Activated naive CD4-positive, alpha-beta T cell treated with anti-CD3 and anti-CD28 coated beads for 36 hours (primary cell): ENCODE measurements around the gene ANO7. TPM values are rescaled to one million over a fixed set of nuclear protein-coding genes. Genes with fewer than 3 reads are reported as not detected.

Experiments used
- CTCF ChIA-PET: fragments of 350-600 bp; sonication (Branson Sonifier 250); formaldehyde crosslinking; loops from one replicate; lab custom pipeline; 2021; ENCODE audit warnings: antibody characterized with exemption; lab: Charles Lee
- DNase-seq: peaks from one replicate; pipeline ENCODE4 v3.0.0-alpha.2; 2020
- H3K27ac Mint-ChIP-seq: one replicate; pipeline ENCODE4 v1.8.0; 2021; ENCODE audit warnings: mild to moderate bottlenecking, mixed read lengths
- H3K27me3 Mint-ChIP-seq: one replicate; pipeline ENCODE4 v1.8.0; 2021; ENCODE audit warnings: low read depth, mixed read lengths
- H3K36me3 Mint-ChIP-seq: one replicate; pipeline ENCODE4 v1.8.0; 2021; ENCODE audit warnings: low read depth, mixed read lengths
- H3K4me1 Mint-ChIP-seq: one replicate; pipeline ENCODE4 v1.8.0; 2021; ENCODE audit warnings: low read depth, mixed read lengths
- H3K4me3 Mint-ChIP-seq: one replicate; pipeline ENCODE4 v1.8.0; 2021; ENCODE audit warnings: mild to moderate bottlenecking, moderate library complexity, mixed read lengths
- H3K9me3 Mint-ChIP-seq: one replicate; pipeline ENCODE4 v1.8.0; 2021; ENCODE audit warnings: mixed read lengths
- intact Hi-C: fragments of 100-400 bp; cut with micrococcal nuclease; formaldehyde crosslinking; loops from one replicate; pipeline ENCODE4 v1.15.1; 2023
- total RNA-seq, 2 experiments: library from RNA; stranded (reverse); gene quantifications; one replicate each; pipeline ENCODE4 v1.2.3, GENCODE V29; 2021

Gene ANO7
- total RNA-seq, 2 experiments from 2014 or later, result 0.57 TPM

GRCh38 chr2:241197947-241198346 lies 9.5 kb downstream of the ANO7 start:
- Mint-ChIP-seq H3K4me3 (no peak overlapping the region), H3K9me3 (no peaks in the 10 kb centered on the region), H3K27me3 (no peaks in the 10 kb centered on the region), H3K4me1 (no peaks in the 10 kb centered on the region), H3K27ac (no peak overlapping the region), H3K36me3 (no peaks in the 10 kb centered on the region)
- intact Hi-C loops, result no loop called here
- CTCF ChIA-PET, result no interaction called here
- DNase-seq, result no peak

- H3K4me3 Mint-ChIP-seq, result no peak overlapping the region
- DNase-seq, result no peak
- H3K4me1 Mint-ChIP-seq, result no peaks in the 10 kb centered on the region
- intact Hi-C loops, result no loop called here
- H3K27me3 Mint-ChIP-seq, result no peaks in the 10 kb centered on the region
- no peak overlapping the region for H3K27ac Mint-ChIP-seq
- no peaks in the 10 kb centered on the region for H3K9me3 Mint-ChIP-seq
- H3K36me3 Mint-ChIP-seq, result no peaks in the 10 kb centered on the region
- CTCF ChIA-PET, result interaction anchor here (1.2 kb wide), 1 partner anchor 9 kb away, joined by 3 read pairs; no protein-coding TSS in a partner anchor
Measured at GRCh38 chr2:241198381-241199279, 10.2 kb downstream of the ANO7 start.

- Mint-ChIP-seq H3K9me3 (no peaks in the 10 kb centered on the region), H3K4me1 (no peaks in the 10 kb centered on the region), H3K27ac (no peak overlapping the region), H3K27me3 (no peaks in the 10 kb centered on the region), H3K4me3 (no peak overlapping the region), H3K36me3 (no peaks in the 10 kb centered on the region)
- intact Hi-C loops, result no loop called here
- CTCF ChIA-PET, result interaction anchor here (1.2 kb wide), 1 partner anchor 9 kb away, joined by 3 read pairs; no protein-coding TSS in a partner anchor
- DNase-seq, result no peak
Measured at GRCh38 chr2:241199286-241199685, 10.8 kb downstream of the ANO7 start.

- Mint-ChIP-seq H3K27me3 (no peaks in the 10 kb centered on the region), H3K4me3 (no peak overlapping the region), H3K36me3 (no peaks in the 10 kb centered on the region), H3K4me1 (no peaks in the 10 kb centered on the region), H3K9me3 (no peaks in the 10 kb centered on the region), H3K27ac (no peak overlapping the region)
- intact Hi-C loops, result no loop called here
- CTCF ChIA-PET, result no interaction called here
- no peak for DNase-seq
Measured at GRCh38 chr2:241199897-241200821, 11.7 kb downstream of the ANO7 start.

GRCh38 chr2:241200822-241201395 lies 12.4 kb downstream of the ANO7 start:
- Mint-ChIP-seq H3K4me3 (no peak overlapping the region), H3K36me3 (no peaks in the 10 kb centered on the region), H3K27me3 (no peaks in the 10 kb centered on the region), H3K4me1 (no peaks in the 10 kb centered on the region), H3K9me3 (no peaks in the 10 kb centered on the region), H3K27ac (no peak overlapping the region)
- CTCF ChIA-PET, result no interaction called here
- no peak for DNase-seq
- intact Hi-C loops, result no loop called here

GRCh38 chr2:241201445-241202267 lies 13.2 kb downstream of the ANO7 start:
- Mint-ChIP-seq H3K36me3 (no peaks in the 10 kb centered on the region), H3K4me3 (no peak overlapping the region)
- CTCF ChIA-PET, result no interaction called here

GRCh38 chr2:241202268-241202585 lies 13.8 kb downstream of the ANO7 start:
- Mint-ChIP-seq H3K27ac (no peak overlapping the region), H3K27me3 (no peaks in the 10 kb centered on the region), H3K4me3 (no peak overlapping the region), H3K36me3 (no peaks in the 10 kb centered on the region), H3K4me1 (no peaks in the 10 kb centered on the region), H3K9me3 (no peaks in the 10 kb centered on the region)
- intact Hi-C loops, result no loop called here
- CTCF ChIA-PET, result no interaction called here
- DNase-seq, result no peak

More at GRCh38 chr2:241201445-241202267, 13.2 kb downstream of the ANO7 start:
- intact Hi-C loops, result no loop called here
- Mint-ChIP-seq H3K4me1 (no peaks in the 10 kb centered on the region), H3K27me3 (no peaks in the 10 kb centered on the region), H3K9me3 (no peaks in the 10 kb centered on the region), H3K27ac (no peak overlapping the region)
- DNase-seq, result no peak

- Mint-ChIP-seq H3K9me3 (no peaks in the 10 kb centered on the region), H3K4me3 (no peak overlapping the region), H3K36me3 (no peaks in the 10 kb centered on the region), H3K4me1 (no peaks in the 10 kb centered on the region), H3K27ac (no peak overlapping the region), H3K27me3 (no peaks in the 10 kb centered on the region)
- intact Hi-C loops, result no loop called here
- CTCF ChIA-PET, result no interaction called here
- no peak for DNase-seq
Measured at GRCh38 chr2:241202681-241203080, 14.2 kb downstream of the ANO7 start.

GRCh38 chr2:241203218-241204009 lies 14.9 kb downstream of the ANO7 start:
- Mint-ChIP-seq H3K4me1 (no peaks in the 10 kb centered on the region), H3K4me3 (no peak overlapping the region), H3K27ac (no peak overlapping the region), H3K36me3 (no peaks in the 10 kb centered on the region), H3K27me3 (no peaks in the 10 kb centered on the region), H3K9me3 (no peaks in the 10 kb centered on the region)
- DNase-seq, result no peak
- intact Hi-C loops, result no loop called here
- CTCF ChIA-PET, result no interaction called here

GRCh38 chr2:241204010-241204384 lies 15.5 kb downstream of the ANO7 start:
- no peak for DNase-seq
- intact Hi-C loops, result no loop called here
- no peak overlapping the region for H3K4me3 Mint-ChIP-seq
- H3K27me3 Mint-ChIP-seq, result no peaks in the 10 kb centered on the region
- no peaks in the 10 kb centered on the region for H3K9me3 Mint-ChIP-seq
- H3K27ac Mint-ChIP-seq, result no peak overlapping the region
- CTCF ChIA-PET, result no interaction called here
- no peaks in the 10 kb centered on the region for H3K36me3 Mint-ChIP-seq
- no peaks in the 10 kb centered on the region for H3K4me1 Mint-ChIP-seq

GRCh38 chr2:241204490-241204889 lies 16.0 kb downstream of the ANO7 start:
- no peak for DNase-seq
- Mint-ChIP-seq H3K4me1 (no peaks in the 10 kb centered on the region), H3K9me3 (no peaks in the 10 kb centered on the region), H3K27me3 (no peaks in the 10 kb centered on the region), H3K27ac (no peak overlapping the region), H3K4me3 (no peak overlapping the region), H3K36me3 (no peaks in the 10 kb centered on the region)
- intact Hi-C loops, result no loop called here
- CTCF ChIA-PET, result no interaction called here
